ENCODE results near the gene AUTS2. TPM values are rescaled to one million over a fixed set of nuclear protein-coding genes. Genes with fewer than 3 reads are reported as not detected.

AUTS2 gene
- total RNA-seq, 1 donor from 2014 or later = 94.1 TPM

DNA sequence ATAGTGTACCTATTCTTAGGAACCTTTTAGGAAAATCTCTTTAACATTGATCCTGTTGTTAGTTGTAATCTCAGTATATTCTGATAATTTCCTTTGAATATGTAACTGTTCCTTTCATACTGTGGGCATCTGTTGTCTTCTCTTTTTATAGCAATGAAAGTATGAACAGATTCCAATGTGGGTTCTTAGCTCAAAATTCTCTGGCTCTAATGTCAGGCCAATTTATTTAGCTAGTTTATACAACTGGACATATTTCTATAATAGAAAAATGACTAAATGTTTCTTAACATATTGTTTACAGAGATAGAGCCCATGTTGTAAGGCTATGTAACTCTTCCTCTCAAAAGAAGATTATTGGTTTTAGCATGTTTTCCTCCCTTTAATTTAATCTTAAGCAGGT is 363.2 kb downstream of the AUTS2 start:
- no peak for TF ChIP-seq CTCF (conservative IDR thresholded peaks at IDR 0.05)
- no peak for DNase-seq (ENCODE audit: extremely low spot score, unreplicated experiment)
- Mint-ChIP-seq H3K4me3 (no peak overlapping the region), H3K36me3 (no peaks in the 10 kb centered on the region), H3K9me3 (no peaks in the 10 kb centered on the region), H3K27me3 (no peaks in the 10 kb centered on the region), H3K4me1 (ENCODE audit: unreplicated experiment) (peaks cover 49% of the 10 kb centered on the region), H3K27ac (no peak overlapping the region)

DNA sequence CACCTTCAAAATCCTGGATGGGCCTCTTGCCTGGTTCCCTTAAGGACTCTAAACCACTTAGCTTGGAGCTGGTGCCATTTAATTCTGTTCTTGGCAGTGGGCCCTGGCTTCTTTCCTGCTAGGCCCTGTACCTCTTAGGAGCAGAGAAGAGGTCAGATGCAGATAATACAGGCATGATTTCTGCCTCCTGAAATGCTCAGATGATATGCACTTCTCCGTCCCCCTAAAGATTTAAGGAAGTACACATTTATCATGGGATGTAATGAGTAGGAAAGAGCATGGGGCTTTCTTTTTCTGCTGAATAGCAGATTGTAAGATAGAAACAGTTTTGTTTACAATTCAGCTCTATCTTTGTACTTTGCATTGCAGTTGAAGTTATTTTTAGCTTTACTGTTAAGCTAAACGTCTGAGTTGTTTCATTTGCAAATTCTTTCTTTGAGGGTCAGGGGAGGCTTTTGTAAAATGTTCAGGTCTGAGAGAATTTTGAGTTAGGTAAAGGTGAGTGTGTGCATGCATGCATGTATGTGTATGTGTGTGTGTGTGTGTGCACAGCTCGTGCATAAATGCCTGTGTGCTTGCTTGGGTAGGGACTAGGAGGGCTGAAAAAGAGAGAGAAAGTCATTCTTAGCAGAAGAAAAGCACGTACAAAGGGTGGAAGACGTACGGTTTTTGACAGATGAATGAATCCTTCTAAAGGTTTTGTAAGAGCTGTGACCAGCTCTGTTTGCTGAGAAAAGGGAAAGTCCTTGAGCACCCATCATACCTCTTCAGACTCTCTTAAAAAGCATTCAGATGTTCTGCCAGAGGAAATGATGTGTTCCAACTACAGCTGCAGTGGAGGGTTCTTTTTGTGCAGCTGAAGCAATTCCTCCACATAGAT is 364.2 kb downstream of the AUTS2 start:
- Mint-ChIP-seq H3K27ac (no peak overlapping the region), H3K27me3 (no peaks in the 10 kb centered on the region), H3K9me3 (no peaks in the 10 kb centered on the region), H3K4me3 (peak overlapping the region; percentile 18), H3K4me1 (ENCODE audit: unreplicated experiment) (peaks cover 55% of the 10 kb centered on the region), H3K36me3 (no peaks in the 10 kb centered on the region)
- no peak for DNase-seq (ENCODE audit: extremely low spot score, unreplicated experiment)
- TF ChIP-seq CTCF (conservative IDR thresholded peaks at IDR 0.05) = no peak

DNA sequence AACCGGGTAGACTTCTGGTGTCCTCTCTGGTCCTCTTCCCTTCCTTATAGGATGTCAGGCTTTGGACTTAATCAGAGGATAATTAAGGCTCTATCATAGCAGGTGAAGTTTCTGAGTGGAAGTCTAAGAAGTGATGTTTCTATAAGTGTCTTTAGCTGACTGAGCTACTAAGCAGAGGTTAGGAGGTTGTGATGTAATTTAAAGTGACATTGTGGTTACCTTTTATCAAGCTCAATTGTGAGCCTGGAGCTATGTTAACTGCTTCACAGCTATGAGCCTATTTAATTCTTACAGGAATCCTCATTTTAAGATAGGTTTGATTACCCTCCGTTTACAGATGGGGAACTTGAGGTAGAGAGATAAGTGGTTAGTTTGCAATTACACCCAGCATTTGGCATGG is 365.1 kb downstream of the AUTS2 start:
- no peak for TF ChIP-seq CTCF (conservative IDR thresholded peaks at IDR 0.05)
- Mint-ChIP-seq H3K4me3 (no peak overlapping the region), H3K27me3 (no peaks in the 10 kb centered on the region), H3K36me3 (no peaks in the 10 kb centered on the region), H3K4me1 (ENCODE audit: unreplicated experiment) (peaks cover 60% of the 10 kb centered on the region), H3K27ac (no peak overlapping the region), H3K9me3 (no peaks in the 10 kb centered on the region)
- no peak for DNase-seq (ENCODE audit: extremely low spot score, unreplicated experiment)

DNA sequence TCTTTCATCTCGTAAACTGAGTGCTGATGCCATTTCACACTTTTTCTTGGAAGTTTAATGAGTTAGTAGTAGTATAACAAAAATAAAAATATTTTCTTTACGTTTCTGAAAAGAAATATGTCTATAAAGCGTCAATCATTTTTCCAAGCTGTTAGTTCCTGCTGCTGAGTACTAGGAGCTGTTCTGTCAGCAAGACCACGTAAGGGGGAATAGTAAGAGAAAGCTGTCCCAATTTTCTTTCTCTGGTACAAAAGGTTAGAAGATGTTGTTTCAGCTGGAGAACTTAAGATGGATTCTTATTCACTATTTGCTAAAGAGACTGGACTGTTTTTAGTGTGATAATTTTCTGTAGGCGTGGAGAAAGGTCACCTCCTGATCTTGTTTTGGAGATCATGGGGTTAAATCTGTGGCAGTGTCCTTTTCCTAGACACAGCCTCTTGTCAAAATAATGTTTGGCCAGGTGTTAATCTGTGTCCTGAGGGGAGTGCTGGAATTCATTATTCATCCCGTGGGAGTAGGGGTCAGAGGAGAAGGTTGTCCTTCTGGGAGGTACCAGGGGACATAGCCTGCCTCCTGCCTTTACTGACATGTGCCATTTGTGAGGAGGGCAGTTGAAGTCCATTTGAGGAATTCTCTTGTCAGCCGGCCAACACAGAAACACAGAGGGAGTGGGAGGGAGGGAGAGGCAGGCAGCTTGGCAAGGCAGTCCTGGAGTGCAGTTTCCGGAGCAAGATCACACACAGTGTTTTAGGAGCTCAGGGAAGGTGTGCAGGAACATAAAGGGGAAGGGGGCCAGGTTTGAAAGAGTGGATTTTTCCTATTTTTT is 368.7 kb downstream of the AUTS2 start:
- Mint-ChIP-seq H3K27me3 (no peaks in the 10 kb centered on the region), H3K4me3 (peak overlapping the region; percentile 83), H3K9me3 (no peaks in the 10 kb centered on the region), H3K36me3 (no peaks in the 10 kb centered on the region), H3K27ac (peak overlapping the region; percentile 90), H3K4me1 (ENCODE audit: unreplicated experiment) (peaks cover 54% of the 10 kb centered on the region)
- DNase-seq (ENCODE audit: extremely low spot score, unreplicated experiment) = no peak
- TF ChIP-seq CTCF (conservative IDR thresholded peaks at IDR 0.05) = no peak

- Mint-ChIP-seq H3K9me3 (no peaks in the 10 kb centered on the region), H3K27ac (peak overlapping the region; percentile 90), H3K4me1 (ENCODE audit: unreplicated experiment) (peaks cover 45% of the 10 kb centered on the region), H3K36me3 (no peaks in the 10 kb centered on the region), H3K27me3 (no peaks in the 10 kb centered on the region), H3K4me3 (peak overlapping the region; percentile 83)
- TF ChIP-seq CTCF (conservative IDR thresholded peaks at IDR 0.05) = no peak
- DNase-seq (ENCODE audit: extremely low spot score, unreplicated experiment) = no peak
Observed at GRCh38 chr7:69967689-69968450, 369.6 kb downstream of the AUTS2 start.
